Measurements from ENCODE around the gene PBX3. TPM values are rescaled to one million over a fixed set of nuclear protein-coding genes. Genes with fewer than 3 reads are reported as not detected.

PBX3 gene
- total and polyA plus RNA-seq, 9 donors, result 52.6 to 199 (median 119) TPM

DNA sequence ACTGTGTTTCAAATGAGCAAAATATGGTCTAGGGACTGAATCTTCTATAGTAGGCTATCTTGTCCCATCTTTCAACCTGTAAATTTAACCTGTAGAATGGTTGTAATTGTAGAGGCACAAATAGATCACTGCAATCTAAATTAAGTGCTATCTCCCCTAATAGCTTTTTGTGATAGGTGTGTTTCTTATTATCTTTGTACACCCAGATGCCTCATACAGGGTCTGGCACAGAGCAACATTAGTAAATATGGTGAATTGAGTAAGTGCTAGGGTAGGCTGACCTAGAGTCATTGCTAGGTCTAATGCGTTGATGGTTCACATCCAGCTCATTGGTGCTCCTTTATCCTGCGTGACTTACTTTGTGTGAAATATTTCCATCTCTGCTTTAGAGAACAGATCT lies 100.6 kb downstream of the PBX3 start:
- no peak for DNase-seq
- H3K4me1 ChIP-seq (ENCODE audit: insufficient read depth), result peaks cover 5% of the 10 kb centered on the region
- H3K36me3 ChIP-seq, result no peaks in the 10 kb centered on the region
- H3K27ac ChIP-seq, result no peak overlapping the region
- TF ChIP-seq EP300 (IDR thresholded peaks at IDR 0.05) (no peak), POLR2A (IDR thresholded peaks at IDR 0.05) (no peak)
- TF ChIP-seq, protein P1, sequence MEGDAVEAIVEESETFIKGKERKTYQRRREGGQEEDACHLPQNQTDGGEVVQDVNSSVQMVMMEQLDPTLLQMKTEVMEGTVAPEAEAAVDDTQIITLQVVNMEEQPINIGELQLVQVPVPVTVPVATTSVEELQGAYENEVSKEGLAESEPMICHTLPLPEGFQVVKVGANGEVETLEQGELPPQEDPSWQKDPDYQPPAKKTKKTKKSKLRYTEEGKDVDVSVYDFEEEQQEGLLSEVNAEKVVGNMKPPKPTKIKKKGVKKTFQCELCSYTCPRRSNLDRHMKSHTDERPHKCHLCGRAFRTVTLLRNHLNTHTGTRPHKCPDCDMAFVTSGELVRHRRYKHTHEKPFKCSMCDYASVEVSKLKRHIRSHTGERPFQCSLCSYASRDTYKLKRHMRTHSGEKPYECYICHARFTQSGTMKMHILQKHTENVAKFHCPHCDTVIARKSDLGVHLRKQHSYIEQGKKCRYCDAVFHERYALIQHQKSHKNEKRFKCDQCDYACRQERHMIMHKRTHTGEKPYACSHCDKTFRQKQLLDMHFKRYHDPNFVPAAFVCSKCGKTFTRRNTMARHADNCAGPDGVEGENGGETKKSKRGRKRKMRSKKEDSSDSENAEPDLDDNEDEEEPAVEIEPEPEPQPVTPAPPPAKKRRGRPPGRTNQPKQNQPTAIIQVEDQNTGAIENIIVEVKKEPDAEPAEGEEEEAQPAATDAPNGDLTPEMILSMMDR (IDR thresholded peaks at IDR 0.05), result no peak
- H3K9me3 ChIP-seq, result no peaks in the 10 kb centered on the region
- no peaks in the 10 kb centered on the region for H3K27me3 ChIP-seq
- intact Hi-C loops (cut with DNase I), result no loop called here
- H3K4me3 ChIP-seq, result no peak overlapping the region
- 95 to 97% (median 95%) methylated on average over 2 of the region's 2 CpGs for whole genome bisulfite sequencing, 3 donors

DNA sequence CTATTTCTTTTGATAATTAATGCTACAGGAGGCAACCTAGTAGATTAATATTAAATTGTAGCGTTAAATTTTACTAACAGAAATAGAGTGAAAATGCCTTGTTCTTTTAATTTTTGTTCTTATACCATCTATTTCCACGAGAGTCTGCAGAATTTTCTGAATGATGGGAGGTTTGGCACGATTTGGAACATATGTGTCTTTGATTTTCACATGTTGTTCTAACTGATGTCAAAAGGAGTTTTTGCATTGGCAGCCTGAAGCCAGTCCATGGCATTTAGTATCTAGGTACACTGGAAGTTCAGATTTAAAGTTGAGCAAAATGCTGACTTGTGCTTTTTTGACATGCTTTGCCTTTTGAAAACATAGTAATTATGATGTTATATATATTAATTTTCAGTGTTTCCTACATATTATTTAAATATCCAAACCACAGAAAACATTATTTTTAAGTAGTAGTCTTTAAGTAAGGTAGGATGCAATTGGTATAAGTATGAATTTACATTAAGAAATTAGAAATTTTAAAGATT lies 103.0 kb downstream of the PBX3 start:
- no peak for TF ChIP-seq POLR2A (IDR thresholded peaks at IDR 0.05)
- TF ChIP-seq EP300 (IDR thresholded peaks at IDR 0.05), result no peak
- TF ChIP-seq, protein P1 (IDR thresholded peaks at IDR 0.05), result no peak
- no peak overlapping the region for H3K4me3 ChIP-seq
- H3K9me3 ChIP-seq, result no peaks in the 10 kb centered on the region
- intact Hi-C loops (cut with DNase I), result no loop called here
- H3K36me3 ChIP-seq, result no peaks in the 10 kb centered on the region
- no peak for DNase-seq
- WGBS, 3 donors, result 83 to 88% (median 84%) methylated on average over 3 of the region's 3 CpGs
- H3K27ac ChIP-seq, result no peak overlapping the region
- H3K27me3 ChIP-seq, result no peaks in the 10 kb centered on the region
- H3K4me1 ChIP-seq (ENCODE audit: insufficient read depth), result peaks cover 3% of the 10 kb centered on the region

DNA sequence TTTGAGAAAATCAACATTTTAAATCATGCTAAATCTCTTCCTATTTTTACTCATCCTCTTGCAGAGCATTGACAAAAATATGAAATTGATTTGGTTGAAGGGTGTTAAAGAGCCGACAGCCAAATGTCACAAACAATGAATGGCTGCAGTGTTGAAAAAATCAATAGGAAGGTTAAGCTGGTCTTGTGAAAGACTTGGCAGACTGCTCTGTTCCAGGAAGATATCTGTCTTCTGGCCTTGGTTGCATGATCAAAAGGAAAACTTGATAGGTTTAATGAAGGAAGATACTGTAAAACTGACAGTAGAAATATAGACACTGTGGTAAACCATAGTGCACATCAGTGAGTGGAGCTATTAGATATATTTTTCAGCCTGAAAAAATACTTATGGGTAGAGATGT lies 103.6 kb downstream of the PBX3 start:
- no peak overlapping the region for H3K27ac ChIP-seq
- TF ChIP-seq EP300 (IDR thresholded peaks at IDR 0.05) (no peak), POLR2A (IDR thresholded peaks at IDR 0.05) (no peak)
- TF ChIP-seq, protein P1 (IDR thresholded peaks at IDR 0.05), result no peak
- intact Hi-C loops (cut with DNase I), result no loop called here
- no peak for DNase-seq
- H3K4me1 ChIP-seq (ENCODE audit: insufficient read depth), result peaks cover 3% of the 10 kb centered on the region
- H3K9me3 ChIP-seq, result no peaks in the 10 kb centered on the region
- H3K4me3 ChIP-seq, result no peak overlapping the region
- no peaks in the 10 kb centered on the region for H3K27me3 ChIP-seq
- WGBS, 3 donors, result 23 to 33% (median 23%) methylated on average over 1 of the region's 1 CpG
- H3K36me3 ChIP-seq, result no peaks in the 10 kb centered on the region

DNA sequence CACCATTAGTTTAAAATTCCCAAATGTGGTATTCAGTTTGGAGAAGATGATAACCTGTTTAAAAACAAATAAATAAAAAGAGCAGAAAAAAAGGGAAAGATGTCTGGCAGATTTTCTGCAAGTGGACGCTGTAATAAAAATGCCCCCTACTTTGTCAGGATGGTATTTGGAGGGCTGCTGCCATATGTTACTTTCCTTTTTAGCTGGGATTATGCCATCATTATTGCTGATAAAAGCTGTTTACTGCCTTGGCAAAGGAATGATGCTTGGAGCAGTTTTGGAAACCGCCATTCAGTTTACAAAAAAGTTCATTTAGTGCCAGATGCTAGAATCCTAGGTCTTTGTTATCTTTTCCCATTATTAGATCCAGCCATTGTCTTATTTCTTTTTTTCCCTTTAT lies 104.8 kb downstream of the PBX3 start:
- TF ChIP-seq, protein P1 (IDR thresholded peaks at IDR 0.05), result no peak
- TF ChIP-seq EP300 (IDR thresholded peaks at IDR 0.05) (no peak), POLR2A (IDR thresholded peaks at IDR 0.05) (no peak)
- Histone ChIP-seq H3K4me1 (ENCODE audit: insufficient read depth) (peaks cover 3% of the 10 kb centered on the region), H3K27ac (no peak overlapping the region), H3K27me3 (no peaks in the 10 kb centered on the region), H3K9me3 (no peaks in the 10 kb centered on the region), H3K36me3 (no peaks in the 10 kb centered on the region), H3K4me3 (no peak overlapping the region)
- intact Hi-C loops (cut with DNase I), result no loop called here
- no peak for DNase-seq
- 28 to 50% (median 46%) methylated on average over 2 of the region's 2 CpGs for WGBS, 3 donors

All from ovary (tissue), 9 donors.